Fibroblast of pulmonary artery (primary cell): ENCODE data around the gene CLEC10A.

Experiments
- DNase-seq: peaks from one replicate; pipeline ENCODE4 v3.0.0-alpha.2; 2010; ENCODE audit warnings: low read depth
- H3K4me3 ChIP-seq: replicated peaks from 2 replicates; pipeline ENCODE4 v1.5.1; 2011; ENCODE audit warnings: low read depth, mild to moderate bottlenecking, control low read depth, low read length, moderate library complexity
- TF ChIP-seq, protein P1 (sequence below): IDR thresholded peaks from 2 replicates; pipeline ENCODE4 v1.5.1; 2011; ENCODE audit warnings: mild to moderate bottlenecking, control low read depth, low read length, inconsistent platforms; ENCODE audit errors: missing control alignments

CLEC10A gene

GRCh38 chr17:7034955-7035590, 45.0 kb downstream of the CLEC10A start:
- TF ChIP-seq, protein P1, sequence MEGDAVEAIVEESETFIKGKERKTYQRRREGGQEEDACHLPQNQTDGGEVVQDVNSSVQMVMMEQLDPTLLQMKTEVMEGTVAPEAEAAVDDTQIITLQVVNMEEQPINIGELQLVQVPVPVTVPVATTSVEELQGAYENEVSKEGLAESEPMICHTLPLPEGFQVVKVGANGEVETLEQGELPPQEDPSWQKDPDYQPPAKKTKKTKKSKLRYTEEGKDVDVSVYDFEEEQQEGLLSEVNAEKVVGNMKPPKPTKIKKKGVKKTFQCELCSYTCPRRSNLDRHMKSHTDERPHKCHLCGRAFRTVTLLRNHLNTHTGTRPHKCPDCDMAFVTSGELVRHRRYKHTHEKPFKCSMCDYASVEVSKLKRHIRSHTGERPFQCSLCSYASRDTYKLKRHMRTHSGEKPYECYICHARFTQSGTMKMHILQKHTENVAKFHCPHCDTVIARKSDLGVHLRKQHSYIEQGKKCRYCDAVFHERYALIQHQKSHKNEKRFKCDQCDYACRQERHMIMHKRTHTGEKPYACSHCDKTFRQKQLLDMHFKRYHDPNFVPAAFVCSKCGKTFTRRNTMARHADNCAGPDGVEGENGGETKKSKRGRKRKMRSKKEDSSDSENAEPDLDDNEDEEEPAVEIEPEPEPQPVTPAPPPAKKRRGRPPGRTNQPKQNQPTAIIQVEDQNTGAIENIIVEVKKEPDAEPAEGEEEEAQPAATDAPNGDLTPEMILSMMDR = no peak
- peak overlapping the region; percentile 79 for H3K4me3 ChIP-seq
- no peak for DNase-seq

GRCh38 chr17:7029659-7030058, 50.4 kb downstream of the CLEC10A start:
- H3K4me3 ChIP-seq = no peak overlapping the region
- TF ChIP-seq, protein P1 = no peak
- DNase-seq = no peak

GRCh38 chr17:7029096-7029495, 51.0 kb downstream of the CLEC10A start:
- H3K4me3 ChIP-seq = no peak overlapping the region
- DNase-seq = no peak
- TF ChIP-seq, protein P1 = no peak

DNA sequence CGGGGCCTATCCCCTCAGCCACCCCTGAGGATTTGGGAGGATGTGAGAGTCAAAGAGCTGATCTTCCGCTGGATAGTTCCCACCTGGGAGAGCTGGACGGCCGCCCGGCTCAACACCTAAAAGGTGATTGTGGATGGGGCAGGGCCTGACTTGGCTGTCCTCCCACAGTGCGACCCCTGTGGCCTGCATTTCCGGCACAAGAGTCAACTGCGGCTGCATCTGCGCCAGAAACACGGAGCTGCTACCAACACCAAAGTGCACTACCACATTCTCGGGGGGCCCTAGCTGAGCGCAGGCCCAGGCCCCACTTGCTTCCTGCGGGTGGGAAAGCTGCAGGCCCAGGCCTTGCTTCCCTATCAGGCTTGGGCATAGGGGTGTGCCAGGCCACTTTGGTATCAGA, 52.7 kb downstream of the CLEC10A start:
- DNase-seq = no peak
- TF ChIP-seq, protein P1 = no peak
- H3K4me3 ChIP-seq = no peak overlapping the region

DNA sequence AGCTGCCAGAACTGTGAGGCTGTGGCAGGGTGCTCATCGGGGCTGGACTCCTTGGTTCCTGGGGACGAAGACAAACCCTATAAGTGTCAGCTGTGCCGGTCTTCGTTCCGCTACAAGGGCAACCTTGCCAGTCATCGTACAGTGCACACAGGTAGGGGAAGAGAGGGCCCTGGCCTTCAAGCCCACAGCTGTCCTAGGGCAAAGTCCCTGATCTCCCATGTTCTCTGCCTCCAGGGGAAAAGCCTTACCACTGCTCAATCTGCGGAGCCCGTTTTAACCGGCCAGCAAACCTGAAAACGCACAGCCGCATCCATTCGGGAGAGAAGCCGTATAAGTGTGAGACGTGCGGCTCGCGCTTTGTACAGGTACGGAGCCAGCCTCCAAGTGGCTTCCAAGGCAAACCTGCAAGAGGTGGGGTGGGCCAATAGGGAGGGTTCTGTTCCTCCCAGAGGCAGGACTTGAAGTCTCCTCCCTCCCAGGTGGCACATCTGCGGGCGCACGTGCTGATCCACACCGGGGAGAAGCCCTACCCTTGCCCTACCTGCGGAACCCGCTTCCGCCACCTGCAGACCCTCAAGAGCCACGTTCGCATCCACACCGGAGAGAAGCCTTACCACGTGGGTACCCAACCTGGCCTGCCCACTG, 53.5 kb downstream of the CLEC10A start:
- H3K4me3 ChIP-seq = no peak overlapping the region
- TF ChIP-seq, protein P1 = no peak
- DNase-seq = no peak

DNA sequence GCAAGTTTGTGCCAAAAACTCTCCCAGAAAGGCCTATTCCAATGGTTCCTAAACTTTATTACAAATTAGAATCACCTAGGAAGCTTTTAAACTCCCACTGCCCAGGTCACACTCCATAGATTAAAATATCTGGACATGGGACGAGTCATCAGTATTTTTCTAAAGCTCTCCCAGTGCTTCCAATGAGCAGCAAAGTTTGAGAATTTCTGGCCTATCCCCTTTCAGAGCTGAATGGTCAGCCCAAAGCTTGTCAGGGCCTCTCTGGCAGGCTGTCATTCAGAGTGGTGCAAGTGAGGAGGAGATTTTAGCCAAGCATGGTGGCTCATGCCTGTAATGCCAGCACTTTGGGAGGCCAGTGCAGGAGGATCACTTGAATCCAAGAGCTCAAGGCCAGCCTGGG, 54.8 kb downstream of the CLEC10A start:
- TF ChIP-seq, protein P1 = no peak
- no peak overlapping the region for H3K4me3 ChIP-seq
- DNase-seq = no peak
